Measurements from ENCODE around the gene FRMD8. TPM values are rescaled to one million over a fixed set of nuclear protein-coding genes. Genes with fewer than 3 reads are reported as not detected.

FRMD8 gene
- polyA plus RNA-seq, 1 donor from 2014 or later, result 22.2 TPM

GRCh38 chr11:65410936-65411680, 24.7 kb downstream of the FRMD8 start:
- H3K27ac ChIP-seq (ENCODE audit: low read length), result no peak overlapping the region
- H3F3A ChIP-seq (ENCODE audit: insufficient read depth, low read length, poor library complexity, severe bottlenecking), result no peaks in the 10 kb centered on the region
- H3K4me2 ChIP-seq (ENCODE audit: low read length), result no peak overlapping the region
- H3K9me3 ChIP-seq (ENCODE audit: low read length), result no peaks in the 10 kb centered on the region
- H4K20me1 ChIP-seq (ENCODE audit: insufficient read depth), result no peaks in the 10 kb centered on the region
- H3K79me2 ChIP-seq (replicated peaks; ENCODE audit: insufficient read depth, low read length), result peaks cover 14% of the 10 kb centered on the region
- no peak overlapping the region for H3K9ac ChIP-seq (ENCODE audit: low read length)
- H3K4me3 ChIP-seq (ENCODE audit: low read length), result no peak overlapping the region
- H3K9me2 ChIP-seq (ENCODE audit: insufficient read depth, low read length), result no peaks in the 10 kb centered on the region
- TF ChIP-seq POLR2AphosphoS5 (IDR thresholded peaks at IDR 0.05) (no peak), CTCF (IDR thresholded peaks at IDR 0.05; ENCODE audit: poor library complexity, severe bottlenecking) (no peak), EP300 (conservative IDR thresholded peaks at IDR 0.05; ENCODE audit: poor library complexity, severe bottlenecking) (no peak), TAF1 (IDR thresholded peaks at IDR 0.05; ENCODE audit: low read depth) (no peak), REST (IDR thresholded peaks at IDR 0.05; ENCODE audit: borderline replicate concordance) (no peak), EZH2 (IDR thresholded peaks at IDR 0.05; ENCODE audit: borderline replicate concordance, insufficient read depth, low read length, poor library complexity, severe bottlenecking) (no peak), RAD21 (conservative IDR thresholded peaks at IDR 0.05) (no peak), MXI1 (conservative IDR thresholded peaks at IDR 0.05; ENCODE audit: poor library complexity, severe bottlenecking) (no peak), SMC3 (conservative IDR thresholded peaks at IDR 0.05; ENCODE audit: poor library complexity) (no peak)
- no peaks in the 10 kb centered on the region for H3K36me3 ChIP-seq (ENCODE audit: insufficient read depth, low read length)
- H2AFZ ChIP-seq (ENCODE audit: low read depth, low read length), result no peak overlapping the region
- H3K27me3 ChIP-seq (ENCODE audit: insufficient read depth, low read depth, low read length), result no peaks in the 10 kb centered on the region

GRCh38 chr11:65411681-65412070, 25.2 kb downstream of the FRMD8 start:
- TF ChIP-seq MXI1 (conservative IDR thresholded peaks at IDR 0.05; ENCODE audit: poor library complexity, severe bottlenecking) (no peak), SMC3 (conservative IDR thresholded peaks at IDR 0.05; ENCODE audit: poor library complexity) (no peak), TAF1 (IDR thresholded peaks at IDR 0.05; ENCODE audit: low read depth) (no peak), RAD21 (conservative IDR thresholded peaks at IDR 0.05) (no peak), REST (IDR thresholded peaks at IDR 0.05; ENCODE audit: borderline replicate concordance) (no peak), EZH2 (IDR thresholded peaks at IDR 0.05; ENCODE audit: borderline replicate concordance, insufficient read depth, low read length, poor library complexity, severe bottlenecking) (no peak), EP300 (conservative IDR thresholded peaks at IDR 0.05; ENCODE audit: poor library complexity, severe bottlenecking) (no peak), CTCF (IDR thresholded peaks at IDR 0.05; ENCODE audit: poor library complexity, severe bottlenecking) (no peak), POLR2AphosphoS5 (IDR thresholded peaks at IDR 0.05) (no peak)
- Histone ChIP-seq H2AFZ (ENCODE audit: low read depth, low read length) (no peak overlapping the region), H3K4me2 (ENCODE audit: low read length) (no peak overlapping the region), H3K9me3 (ENCODE audit: low read length) (no peaks in the 10 kb centered on the region), H3K4me3 (ENCODE audit: low read length) (no peak overlapping the region), H3K27me3 (ENCODE audit: insufficient read depth, low read depth, low read length) (no peaks in the 10 kb centered on the region), H3K9ac (ENCODE audit: low read length) (no peak overlapping the region), H3K27ac (ENCODE audit: low read length) (no peak overlapping the region), H4K20me1 (ENCODE audit: insufficient read depth) (no peaks in the 10 kb centered on the region), H3F3A (ENCODE audit: insufficient read depth, low read length, poor library complexity, severe bottlenecking) (no peaks in the 10 kb centered on the region), H3K36me3 (ENCODE audit: insufficient read depth, low read length) (no peaks in the 10 kb centered on the region), H3K79me2 (replicated peaks; ENCODE audit: insufficient read depth, low read length) (peaks cover 20% of the 10 kb centered on the region), H3K9me2 (ENCODE audit: insufficient read depth, low read length) (no peaks in the 10 kb centered on the region)

Measured in neural cell (in vitro differentiated cells).